HEK293 (cell line): ENCODE measurements around the gene GALNT1.

Source experiments
- HOXD13 ChIP-seq: sonication (generic); formaldehyde crosslinking; IDR thresholded peaks from 2 replicates; pipeline ENCODE4 v1.8.0; 2022; ENCODE audit warnings: missing genetic modification reagents, borderline replicate concordance
- KLF9 ChIP-seq: fragments of 450-650 bp; formaldehyde crosslinking; IDR thresholded peaks from 2 replicates; pipeline ENCODE4 v1.5.1; 2016; ENCODE audit warnings: missing biosample characterization, missing genetic modification characterization, low read depth
- PRDM10 ChIP-seq: fragments of 450-650 bp; formaldehyde crosslinking; IDR thresholded peaks from 2 replicates; pipeline ENCODE4 v1.5.1; 2016; ENCODE audit warnings: missing biosample characterization, missing genetic modification characterization
- YY1 ChIP-seq: fragments of 450-650 bp; formaldehyde crosslinking; IDR thresholded peaks from 2 replicates; pipeline ENCODE4 v1.5.1; 2018; ENCODE audit warnings: missing biosample characterization, missing genetic modification characterization
- ZNF335 ChIP-seq: fragments of 450-650 bp; formaldehyde crosslinking; conservative IDR thresholded peaks from 2 replicates; pipeline ENCODE4 v1.5.1; 2016; ENCODE audit warnings: missing biosample characterization, missing genetic modification characterization
- ZNF449 ChIP-seq: fragments of 450-650 bp; formaldehyde crosslinking; IDR thresholded peaks from 2 replicates; pipeline ENCODE4 v1.5.1; 2017; ENCODE audit warnings: missing biosample characterization, mild to moderate bottlenecking, missing genetic modification characterization, moderate library complexity
- ZNF548 ChIP-seq: fragments of 450-650 bp; formaldehyde crosslinking; IDR thresholded peaks from 2 replicates; pipeline ENCODE4 v1.5.1; 2016; ENCODE audit warnings: missing biosample characterization, missing genetic modification characterization
- TF ChIP-seq, protein P1 (sequence below): fragments of 450-650 bp; formaldehyde crosslinking; IDR thresholded peaks from 2 replicates; pipeline ENCODE4 v1.5.1; 2016; ENCODE audit warnings: missing biosample characterization, missing genetic modification characterization

- TF ChIP-seq ZNF548 (tag by site-specific recombination) (no peak), HOXD13 (CRISPR knock-in tag) (no peak), ZNF335 (tag by site-specific recombination) (no peak), ZNF449 (tag by site-specific recombination) (no peak), YY1 (tag by site-specific recombination) (no peak), KLF9 (tag by site-specific recombination) (no peak), PRDM10 (peak; percentile 71)
- TF ChIP-seq, protein P1, sequence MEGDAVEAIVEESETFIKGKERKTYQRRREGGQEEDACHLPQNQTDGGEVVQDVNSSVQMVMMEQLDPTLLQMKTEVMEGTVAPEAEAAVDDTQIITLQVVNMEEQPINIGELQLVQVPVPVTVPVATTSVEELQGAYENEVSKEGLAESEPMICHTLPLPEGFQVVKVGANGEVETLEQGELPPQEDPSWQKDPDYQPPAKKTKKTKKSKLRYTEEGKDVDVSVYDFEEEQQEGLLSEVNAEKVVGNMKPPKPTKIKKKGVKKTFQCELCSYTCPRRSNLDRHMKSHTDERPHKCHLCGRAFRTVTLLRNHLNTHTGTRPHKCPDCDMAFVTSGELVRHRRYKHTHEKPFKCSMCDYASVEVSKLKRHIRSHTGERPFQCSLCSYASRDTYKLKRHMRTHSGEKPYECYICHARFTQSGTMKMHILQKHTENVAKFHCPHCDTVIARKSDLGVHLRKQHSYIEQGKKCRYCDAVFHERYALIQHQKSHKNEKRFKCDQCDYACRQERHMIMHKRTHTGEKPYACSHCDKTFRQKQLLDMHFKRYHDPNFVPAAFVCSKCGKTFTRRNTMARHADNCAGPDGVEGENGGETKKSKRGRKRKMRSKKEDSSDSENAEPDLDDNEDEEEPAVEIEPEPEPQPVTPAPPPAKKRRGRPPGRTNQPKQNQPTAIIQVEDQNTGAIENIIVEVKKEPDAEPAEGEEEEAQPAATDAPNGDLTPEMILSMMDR (tag by site-specific recombination), result no peak
Observed at GRCh38 chr18:35673682-35674081, 92.1 kb downstream of the GALNT1 start.
